Activated CD4-positive, alpha-beta T cell treated with anti-CD3 and anti-CD28 coated beads for 36 hours (primary cell): ENCODE measurements around the gene SLIT1. TPM values are rescaled to one million over a fixed set of nuclear protein-coding genes. Genes with fewer than 3 reads are reported as not detected.

Experiments used
- ATAC-seq: fragments of 200-7000 bp; cut with Tn5 transposase; one replicate; pipeline ENCODE4 v1.10.0; 2021; ENCODE audit warnings: mild to moderate bottlenecking, moderate library complexity
- CTCF ChIA-PET: fragments of 350-600 bp; sonication (Branson Sonifier 250); formaldehyde crosslinking; loops from one replicate; lab custom pipeline; 2021; ENCODE audit warnings: antibody characterized with exemption; lab: Charles Lee
- POLR2A ChIA-PET: fragments of 350-600 bp; sonication (Branson Sonifier 250); formaldehyde crosslinking; loops from one replicate; lab custom pipeline; 2021; ENCODE audit warnings: antibody characterized with exemption, inconsistent platforms; lab: Charles Lee
- DNase-seq: peaks from one replicate; pipeline ENCODE4 v3.0.0-alpha.2; 2020
- H3K27ac Mint-ChIP-seq: one replicate; pipeline ENCODE4 v1.8.0; 2021; ENCODE audit warnings: mixed read lengths
- H3K27me3 Mint-ChIP-seq: one replicate; pipeline ENCODE4 v1.8.0; 2021; ENCODE audit warnings: mixed read lengths
- H3K36me3 Mint-ChIP-seq: one replicate; pipeline ENCODE4 v1.8.0; 2021; ENCODE audit warnings: low read depth, mixed read lengths
- H3K4me1 Mint-ChIP-seq: one replicate; pipeline ENCODE4 v1.8.0; 2021; ENCODE audit warnings: mixed read lengths
- H3K4me3 Mint-ChIP-seq: one replicate; pipeline ENCODE4 v1.8.0; 2021; ENCODE audit warnings: mild to moderate bottlenecking, moderate library complexity, mixed read lengths
- H3K9me3 Mint-ChIP-seq: one replicate; pipeline ENCODE4 v1.8.0; 2021; ENCODE audit warnings: low read depth, mixed read lengths
- intact Hi-C, 2 experiments: fragments of 100-400 bp; cut with DNase I in 1 of 2; cut with micrococcal nuclease in 1 of 2; formaldehyde crosslinking; loops; one replicate each; pipeline versions ENCODE4 v1.14.2 to v1.15.1; 2022 to 2024; cut with DNase I, micrococcal nuclease
- total RNA-seq, 2 experiments: library from RNA; stranded (reverse); gene quantifications; one replicate each; pipeline ENCODE4 v1.2.3, GENCODE V29; 2021

The SLIT1 gene
- total RNA-seq, 2 experiments from 2014 or later, result 0.94 to 1.4 TPM

GRCh38 chr10:96959733-96960132, 226.0 kb downstream of the SLIT1 start:
- ChIA-PET CTCF (interaction anchor here (0.7 to 1.9 kb wide), 9 partner anchors 24 to 325 kb away, joined by 3 to 7 read pairs (median 3); no protein-coding TSS in a partner anchor), POLR2A (no interaction called here)
- no peaks in the 10 kb centered on the region for H3K9me3 Mint-ChIP-seq
- intact Hi-C loops, result no loop called here
- H3K4me3 Mint-ChIP-seq, result no peak overlapping the region
- ATAC-seq (no peak), DNase-seq (no peak)
- H3K27me3 Mint-ChIP-seq, result no peaks in the 10 kb centered on the region
- H3K36me3 Mint-ChIP-seq, result peaks cover 21% of the 10 kb centered on the region
- H3K4me1 Mint-ChIP-seq, result peaks cover 9% of the 10 kb centered on the region
- H3K27ac Mint-ChIP-seq, result no peak overlapping the region

- Mint-ChIP-seq H3K36me3 (peaks cover 22% of the 10 kb centered on the region), H3K27me3 (no peaks in the 10 kb centered on the region), H3K27ac (no peak overlapping the region), H3K4me1 (peaks cover 9% of the 10 kb centered on the region), H3K9me3 (no peaks in the 10 kb centered on the region), H3K4me3 (no peak overlapping the region)
- ChIA-PET POLR2A (no interaction called here), CTCF (interaction anchor here (0.8 kb wide), 1 partner anchor 121 kb away, joined by 3 read pairs; no protein-coding TSS in a partner anchor)
- no peak for ATAC-seq
- intact Hi-C loops, result no loop called here
- DNase-seq, result no peak
Measured at GRCh38 chr10:96958071-96958470, 227.7 kb downstream of the SLIT1 start.

GRCh38 chr10:96955794-96956193, 230.0 kb downstream of the SLIT1 start:
- CTCF ChIA-PET, result interaction anchor here (2.2 kb wide), 1 partner anchor 12 kb away, joined by 9 read pairs; no protein-coding TSS in a partner anchor
- peaks cover 6% of the 10 kb centered on the region for H3K4me1 Mint-ChIP-seq
- DNase-seq (no peak), ATAC-seq (no peak)
- H3K27ac Mint-ChIP-seq, result no peak overlapping the region
- peaks cover 29% of the 10 kb centered on the region for H3K36me3 Mint-ChIP-seq
- POLR2A ChIA-PET, result no interaction called here
- H3K4me3 Mint-ChIP-seq, result no peak overlapping the region
- no peaks in the 10 kb centered on the region for H3K27me3 Mint-ChIP-seq
- H3K9me3 Mint-ChIP-seq, result no peaks in the 10 kb centered on the region
- intact Hi-C loops, result no loop called here

- CTCF ChIA-PET, result interaction anchor here (1.0 kb wide), 1 partner anchor 577 kb away, joined by 3 read pairs; no protein-coding TSS in a partner anchor
- intact Hi-C loops, result no loop called here
- no peak for ATAC-seq
Measured at GRCh38 chr10:96951954-96952353, 233.8 kb downstream of the SLIT1 start.

GRCh38 chr10:96949039-96949683, 236.6 kb downstream of the SLIT1 start:
- ChIA-PET POLR2A (no interaction called here), CTCF (interaction anchor here (0.8 to 1.0 kb wide), 2 partner anchors 15 to 1884 kb away, joined by 3 to 4 read pairs; no protein-coding TSS in a partner anchor)
- DNase-seq (no peak), ATAC-seq (no peak)
- peaks cover 18% of the 10 kb centered on the region for H3K4me1 Mint-ChIP-seq
- no peak overlapping the region for H3K4me3 Mint-ChIP-seq
- intact Hi-C loops, result no loop called here
- H3K27ac Mint-ChIP-seq, result no peak overlapping the region
- H3K27me3 Mint-ChIP-seq, result no peaks in the 10 kb centered on the region
- H3K9me3 Mint-ChIP-seq, result no peaks in the 10 kb centered on the region
- H3K36me3 Mint-ChIP-seq, result peaks cover 20% of the 10 kb centered on the region

More at GRCh38 chr10:96951954-96952353, 233.8 kb downstream of the SLIT1 start:
- peaks cover 13% of the 10 kb centered on the region for H3K4me1 Mint-ChIP-seq
- no peaks in the 10 kb centered on the region for H3K9me3 Mint-ChIP-seq
- no peak overlapping the region for H3K27ac Mint-ChIP-seq
- no peak overlapping the region for H3K4me3 Mint-ChIP-seq
- POLR2A ChIA-PET, result no interaction called here
- no peak for DNase-seq
- peaks cover 29% of the 10 kb centered on the region for H3K36me3 Mint-ChIP-seq
- H3K27me3 Mint-ChIP-seq, result no peaks in the 10 kb centered on the region

Other genes with a start within 250 kb of the SLIT1 start
- 10 to 100 TPM; 55.9 to 70.2 TPM for gene ARHGAP19, start 106.7 kb upstream of the SLIT1 start, total RNA-seq
- 1 to 10 TPM; 1.3 to 1.8 TPM for gene FRAT1, start 133.3 kb upstream of the SLIT1 start, total RNA-seq
- gene FRAT2, start 148.8 kb upstream of the SLIT1 start, total RNA-seq, result 1 to 10 TPM; 3.0 to 4.3 TPM
- gene RRP12, start 215.4 kb upstream of the SLIT1 start, total RNA-seq, result 10 to 100 TPM; 45.9 to 49.4 TPM
- 1,000 to 10,000 TPM; 1,151 to 1,499 TPM for gene PGAM1, start 240.2 kb upstream of the SLIT1 start, total RNA-seq